GM19043 (cell line): ENCODE measurements around the gene CAMK1.

Experiments
- ATAC-seq: cut with Tn5 transposase; IDR thresholded peaks from one replicate; pipeline ENCODE4 v1.9.1; 2021; ENCODE audit warnings: low read depth; ENCODE audit not compliant: unreplicated experiment

CAMK1 gene

DNA sequence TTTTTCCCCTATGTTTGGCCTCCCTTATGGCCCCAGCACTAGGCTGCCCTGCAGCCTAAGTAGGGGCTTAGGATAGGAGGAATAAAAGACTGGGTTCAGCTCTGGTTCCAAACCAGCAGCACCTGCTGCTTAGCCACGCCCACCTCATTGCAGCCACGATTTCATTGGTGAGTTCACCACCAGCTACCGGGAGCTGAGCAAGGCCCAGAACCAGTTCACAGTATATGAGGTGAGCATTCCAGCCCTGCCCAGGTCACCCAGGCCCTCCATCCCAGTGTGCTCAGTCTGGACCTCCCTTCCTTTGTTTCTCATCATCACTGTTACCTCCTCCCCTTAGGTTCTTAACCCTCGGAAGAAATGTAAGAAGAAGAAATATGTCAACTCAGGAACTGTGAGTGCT is 54.6 kb downstream of the CAMK1 start:
- ATAC-seq = no peak

DNA sequence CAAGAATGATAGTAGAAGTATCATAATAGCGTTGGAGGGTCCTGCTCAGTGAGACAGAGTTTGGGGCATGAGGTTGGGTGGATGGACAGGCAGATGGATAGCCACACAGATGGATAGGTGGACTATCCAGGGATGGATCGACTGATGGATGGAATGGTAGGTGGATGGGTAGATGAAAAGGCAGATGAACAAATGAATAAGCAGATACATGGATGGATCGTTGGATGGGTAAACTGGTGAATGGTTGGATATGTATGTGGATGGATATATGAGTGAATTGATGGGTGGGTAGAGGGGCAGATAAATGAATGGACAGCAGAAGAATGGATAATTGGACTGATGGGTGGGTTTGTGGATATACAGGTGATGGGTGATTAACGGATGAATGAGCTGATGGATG is 56.6 kb downstream of the CAMK1 start:
- ATAC-seq = no peak

DNA sequence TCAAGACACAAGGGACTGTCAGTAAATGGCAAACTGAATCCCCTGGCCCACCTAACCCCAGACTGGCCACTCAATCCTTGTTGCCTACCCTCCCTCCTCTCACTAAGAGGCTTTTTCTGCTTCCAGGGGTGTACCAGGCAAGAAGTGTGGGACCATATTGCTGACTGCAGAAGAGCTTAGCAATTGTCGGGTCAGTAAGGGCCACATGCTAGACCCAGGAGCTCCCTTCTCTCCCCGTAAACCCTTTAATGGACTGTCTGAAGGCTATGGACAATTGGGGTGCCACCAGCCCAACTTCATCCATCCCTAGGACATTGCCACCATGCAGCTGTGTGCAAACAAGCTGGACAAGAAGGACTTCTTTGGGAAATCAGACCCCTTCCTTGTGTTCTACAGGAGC is 57.3 kb downstream of the CAMK1 start:
- ATAC-seq = no peak

DNA sequence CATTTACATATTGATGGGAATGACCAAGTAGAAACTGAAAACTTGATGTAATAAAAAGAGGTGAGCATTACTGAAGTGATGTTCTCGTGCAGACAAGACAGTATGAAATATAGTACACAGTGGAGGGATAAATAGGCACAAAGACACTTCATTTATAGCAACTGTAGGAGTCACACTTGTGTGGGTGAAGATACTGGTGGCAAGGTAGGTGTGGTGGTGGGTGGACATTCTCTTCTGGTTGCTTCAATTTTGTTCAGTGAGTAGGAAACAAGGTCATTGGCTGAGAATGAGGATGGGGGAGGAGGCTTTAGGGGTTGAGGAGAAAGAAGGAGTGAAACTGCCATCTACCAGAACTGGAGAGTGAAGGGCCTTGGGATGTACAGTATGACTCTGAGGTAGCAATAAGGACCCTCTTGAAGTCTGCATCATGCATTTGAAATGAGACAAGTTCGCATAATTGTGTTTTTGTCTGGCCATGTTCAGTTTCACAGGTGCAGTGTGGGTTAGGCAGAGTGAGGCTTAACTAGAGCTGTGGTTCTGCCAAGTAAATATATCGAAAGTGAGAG is 59.5 kb downstream of the CAMK1 start:
- ATAC-seq = no peak
